ES-I3 (cell line): Measurements from ENCODE around the gene RBPJL.
"Not testable (repeated sequence)": the region's sequence is repeated elsewhere in the genome, so short reads cannot be mapped to it uniquely, and the experiment has no call there.

ENCODE experiments used
- H3K36me3 ChIP-seq: 2 replicates; pipeline ENCODE4 v1.6.1; 2013; ENCODE audit warnings: mild to moderate bottlenecking, low read length, control low read depth, moderate library complexity; ENCODE audit not compliant: insufficient read depth
- H3K4me1 ChIP-seq: 2 replicates; pipeline ENCODE4 v1.6.1; 2013; ENCODE audit warnings: mild to moderate bottlenecking, control low read depth, low read length; ENCODE audit not compliant: insufficient read depth
- H3K9ac ChIP-seq: 2 replicates; pipeline ENCODE4 v1.6.1; 2013; ENCODE audit warnings: low read depth, mild to moderate bottlenecking, low read length, moderate library complexity
- H3K9me3 ChIP-seq: 2 replicates; pipeline ENCODE4 v1.6.1; 2013; ENCODE audit warnings: mild to moderate bottlenecking, low read length, moderate library complexity; ENCODE audit not compliant: control insufficient read depth, insufficient read depth

Gene RBPJL

DNA sequence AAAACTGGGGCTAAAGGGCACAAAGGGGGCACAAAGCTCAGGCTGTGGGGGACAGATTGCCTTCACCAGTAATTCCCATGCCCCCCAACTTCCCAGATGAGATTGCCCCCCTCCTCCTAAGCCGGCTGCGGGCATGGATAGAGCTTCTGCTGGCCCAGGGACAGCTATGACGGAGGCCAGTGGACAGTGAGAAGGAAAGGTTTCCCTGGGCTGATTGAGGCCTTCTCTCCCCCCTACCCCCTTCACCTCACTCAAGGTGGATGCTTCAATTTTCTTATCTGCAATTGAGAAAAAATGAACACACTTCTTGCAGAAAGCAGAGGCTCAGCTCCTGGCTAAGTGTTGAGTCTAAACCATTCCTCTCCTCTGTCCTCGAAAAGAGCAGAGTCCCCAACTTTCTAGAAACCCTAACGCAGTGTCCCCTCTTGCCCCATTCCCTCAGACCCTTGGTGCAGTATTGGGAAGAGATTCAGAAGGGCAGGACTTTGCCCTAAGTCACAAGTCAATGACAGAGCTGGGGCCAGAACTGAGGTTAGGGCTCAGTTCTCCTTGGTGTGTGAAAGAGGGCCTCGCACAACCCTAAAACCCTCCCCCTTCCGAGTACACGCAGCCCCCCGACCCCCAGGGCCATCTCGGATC lies 40.8 kb downstream of the RBPJL start:
- H3K9me3 ChIP-seq, result no peaks in the 10 kb centered on the region
- peak overlapping the region; percentile 83 for H3K9ac ChIP-seq
- H3K4me1 ChIP-seq, result peaks cover 46% of the 10 kb centered on the region
- no peaks in the 10 kb centered on the region for H3K36me3 ChIP-seq

DNA sequence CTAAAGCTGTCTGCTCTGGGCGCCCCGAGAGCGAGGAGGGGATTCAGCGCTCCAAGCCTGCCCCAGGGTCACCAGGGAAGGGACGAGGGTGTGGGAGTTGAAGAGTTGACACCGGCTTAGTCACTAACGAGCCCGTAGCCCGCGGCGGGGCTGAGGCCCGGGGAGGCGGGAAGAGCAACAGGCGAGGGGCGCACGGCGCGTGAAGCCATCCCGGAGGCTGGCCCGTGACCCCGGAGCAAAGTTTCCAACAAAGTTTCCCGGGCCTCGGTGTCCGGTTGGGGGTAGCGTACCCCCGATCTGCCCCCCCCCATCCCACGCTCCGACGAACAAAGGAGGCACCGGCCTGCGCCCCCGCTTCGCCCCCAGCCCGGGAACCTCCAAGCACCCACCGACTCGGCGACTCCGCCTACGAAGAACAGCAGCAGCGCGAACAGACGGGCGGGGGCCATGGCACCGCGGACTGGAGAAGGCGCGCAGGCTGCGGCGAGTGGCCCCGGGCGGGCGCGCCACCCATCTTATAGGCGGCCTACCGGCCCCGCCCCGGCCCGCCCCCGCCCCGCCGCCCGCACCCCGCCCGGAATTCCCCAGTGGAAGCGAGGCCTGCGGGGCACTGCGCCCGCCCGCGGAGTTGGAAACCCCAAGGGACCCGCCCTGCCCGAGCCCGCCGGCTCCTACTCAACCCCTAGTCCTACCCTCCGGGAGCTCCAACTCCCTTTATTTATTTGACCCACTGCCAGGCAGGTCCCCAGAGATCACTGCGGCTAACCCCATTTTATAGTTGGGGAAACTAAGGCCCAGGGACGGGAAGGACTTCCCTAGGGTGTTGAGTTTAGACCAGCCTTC lies 41.5 kb downstream of the RBPJL start, which contains the start of gene SDC4:
Gene SDC4 (minus strand): TSS at position 489 of the 843 bp plus-strand sequence. CDS start 40 bp downstream, at position 449.
- H3K36me3 ChIP-seq, result no peaks in the 10 kb centered on the region
- H3K9me3 ChIP-seq, result no peaks in the 10 kb centered on the region
- peak within 1 kb of the TSS; percentile 83 for H3K9ac ChIP-seq
- H3K4me1 ChIP-seq, result peaks cover 40% of the 10 kb centered on the region

DNA sequence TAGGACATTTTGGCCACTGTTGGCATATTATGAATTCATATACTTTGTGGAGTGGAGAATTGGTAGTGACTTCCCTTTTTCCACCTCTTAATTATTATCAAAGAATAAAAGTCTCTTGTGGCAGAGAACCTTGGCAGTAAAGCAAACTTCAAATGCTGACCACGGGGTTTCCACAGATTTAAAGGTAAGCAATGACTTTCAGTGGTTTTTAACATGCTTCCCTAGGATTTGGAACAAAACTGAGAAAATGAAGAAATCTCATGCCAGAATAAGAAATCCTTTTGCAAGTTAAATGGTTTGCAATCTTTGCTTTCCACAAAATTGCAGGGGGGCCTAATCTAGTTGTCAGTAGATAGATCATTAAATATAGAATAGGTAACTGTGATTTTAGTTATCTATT lies 43.6 kb downstream of the RBPJL start:
- H3K9me3 ChIP-seq, result no peaks in the 10 kb centered on the region
- H3K9ac ChIP-seq, result no peak overlapping the region
- no peaks in the 10 kb centered on the region for H3K36me3 ChIP-seq
- peaks cover 19% of the 10 kb centered on the region for H3K4me1 ChIP-seq

DNA sequence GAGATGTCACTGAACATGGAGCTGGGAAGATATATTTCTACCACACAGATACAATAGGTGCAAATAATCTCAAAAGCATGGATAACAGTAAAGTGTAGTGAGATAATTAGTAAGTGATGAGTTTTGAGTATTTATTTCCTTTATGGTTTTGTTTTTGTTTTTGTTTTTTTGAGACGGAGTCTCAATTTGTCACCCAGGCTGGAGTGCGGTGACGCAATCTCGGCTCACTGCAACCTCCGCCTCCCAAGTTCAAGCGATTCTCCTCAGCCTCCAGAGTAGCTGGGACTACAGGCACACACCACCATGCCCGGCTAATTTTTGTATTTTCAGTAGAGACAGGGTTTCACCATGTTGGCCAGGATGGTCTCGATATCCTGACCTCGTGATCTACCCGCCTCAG lies 44.2 kb downstream of the RBPJL start:
- not testable (repeated sequence) for H3K36me3 ChIP-seq, H3K9me3 ChIP-seq, H3K9ac ChIP-seq
- H3K4me1 ChIP-seq, result peaks cover 14% of the 10 kb centered on the region

DNA sequence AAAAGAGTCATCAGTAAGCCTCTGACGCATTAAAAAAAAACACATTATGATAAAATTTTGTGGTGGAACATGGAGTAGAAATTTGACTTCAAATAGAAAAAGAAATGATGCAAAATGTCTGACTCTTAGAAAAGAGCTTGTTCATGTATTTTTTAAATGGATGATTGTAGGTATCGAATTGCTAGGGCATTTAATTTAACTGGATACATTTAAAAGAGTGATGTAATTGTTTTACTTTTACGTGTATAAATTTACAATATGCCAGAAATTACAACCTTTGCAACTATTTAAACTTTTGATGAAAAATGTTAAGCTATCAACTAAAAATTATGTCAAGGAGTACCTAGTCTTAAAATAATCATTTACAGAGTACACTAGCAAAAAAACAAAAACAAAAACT lies 46.1 kb downstream of the RBPJL start:
- H3K9ac ChIP-seq, result no peak overlapping the region

DNA sequence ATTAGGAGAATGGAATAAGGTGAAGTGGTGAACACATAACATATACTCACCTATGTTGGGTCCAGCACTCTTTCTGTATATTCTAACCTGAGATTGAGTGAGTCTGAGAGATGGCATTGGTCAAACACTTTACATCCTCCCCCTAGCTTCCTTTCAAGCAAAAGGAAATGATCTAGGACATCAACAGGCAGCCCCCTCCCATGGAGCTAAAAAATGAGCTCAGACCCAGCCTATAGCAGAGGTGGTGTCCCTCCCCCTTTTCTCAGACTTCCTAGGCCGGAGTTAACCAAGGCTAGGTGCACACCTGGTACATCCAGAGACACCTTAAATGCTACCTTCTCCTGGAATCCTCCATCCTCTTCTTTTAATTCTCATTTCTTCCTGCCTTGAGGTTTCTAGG lies 47.1 kb downstream of the RBPJL start:
- Histone ChIP-seq H3K4me1 (peaks cover 10% of the 10 kb centered on the region), H3K9ac (no peak overlapping the region), H3K36me3 (no peaks in the 10 kb centered on the region), H3K9me3 (no peaks in the 10 kb centered on the region)

More for the DNA sequence above, 46.1 kb downstream of the RBPJL start:
- Histone ChIP-seq H3K9me3 (no peaks in the 10 kb centered on the region), H3K36me3 (no peaks in the 10 kb centered on the region), H3K4me1 (peaks cover 3% of the 10 kb centered on the region; the same call in 1 of the 2 replicates)

DNA sequence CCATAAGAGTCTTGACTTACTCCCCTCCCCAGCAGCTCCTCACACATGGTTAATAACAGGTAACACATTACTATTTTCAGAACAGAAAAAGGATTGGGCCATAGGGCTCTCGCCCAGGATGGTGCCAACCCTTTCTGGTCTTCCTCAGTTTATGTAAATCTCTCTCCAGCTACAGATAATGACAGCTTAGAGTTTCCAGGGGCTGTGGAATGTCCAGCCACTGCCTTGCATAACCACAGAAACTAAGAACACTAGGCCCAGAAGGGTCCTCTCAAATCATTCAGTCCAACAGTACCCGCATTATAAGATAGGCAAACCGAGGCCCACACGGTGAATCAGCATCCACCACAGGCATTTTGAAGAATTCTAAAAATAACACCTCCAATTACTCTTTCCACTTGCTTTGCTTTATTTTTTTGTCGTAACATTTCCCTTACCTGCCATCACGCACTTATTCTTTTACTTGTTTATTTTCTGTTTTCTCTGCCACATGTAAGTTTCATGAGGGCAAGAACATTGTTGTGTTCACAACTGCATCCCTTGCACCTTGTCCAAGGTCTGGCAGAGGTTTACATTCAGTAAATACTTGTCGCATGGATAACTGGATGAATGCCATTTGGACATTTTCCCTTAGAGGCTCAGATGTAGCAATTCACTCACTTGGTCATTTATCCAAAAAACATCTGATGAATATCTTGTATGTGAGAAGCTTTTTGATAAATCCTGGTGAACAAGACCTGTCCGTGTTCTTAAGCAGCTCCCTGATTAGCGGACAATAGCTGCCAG lies 48.0 kb downstream of the RBPJL start:
- Histone ChIP-seq H3K4me1 (peaks cover 17% of the 10 kb centered on the region), H3K36me3 (no peaks in the 10 kb centered on the region), H3K9me3 (no peaks in the 10 kb centered on the region), H3K9ac (no peak overlapping the region)

DNA sequence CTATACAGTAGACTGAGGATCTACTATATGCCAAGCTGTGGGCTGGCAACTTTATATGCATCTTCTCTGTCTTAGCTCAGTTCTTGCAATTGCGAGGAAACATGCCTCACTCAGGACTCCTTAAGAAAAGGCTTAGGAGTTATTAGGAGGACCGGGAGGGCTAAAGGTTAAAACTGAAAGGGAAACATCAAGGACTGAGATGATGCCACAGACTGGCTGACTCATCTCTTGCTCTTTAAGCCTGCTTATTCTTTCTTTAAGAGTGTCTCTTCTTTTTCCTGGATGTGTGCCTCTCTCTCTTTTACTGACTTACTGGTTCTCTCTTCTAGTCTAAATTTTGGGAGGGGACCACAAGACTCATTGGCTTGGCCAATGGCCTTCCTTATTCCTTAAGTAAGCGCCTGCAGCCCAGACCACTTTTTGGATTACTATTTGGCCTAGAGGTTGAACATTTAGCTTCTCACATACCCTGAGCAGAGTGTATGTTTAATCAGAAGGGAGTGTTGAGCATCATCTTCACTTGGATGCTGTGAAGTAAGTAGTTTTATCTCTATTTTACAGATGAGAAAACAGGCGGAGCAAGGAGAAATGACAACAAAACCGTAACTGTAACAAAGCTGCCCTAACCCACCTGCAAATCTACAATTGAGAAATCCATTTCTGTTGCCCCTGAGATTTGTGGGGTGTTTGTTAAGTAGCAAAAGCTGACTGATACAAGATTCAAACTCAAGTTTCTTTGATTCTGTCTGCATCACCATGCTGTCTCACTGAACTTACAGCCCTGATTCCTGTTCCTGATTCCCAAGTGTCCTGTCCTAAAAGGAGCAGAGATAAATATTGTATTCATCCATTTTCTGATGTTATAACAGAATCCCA lies 48.8 kb downstream of the RBPJL start:
- Histone ChIP-seq H3K9me3 (no peaks in the 10 kb centered on the region), H3K4me1 (peaks cover 23% of the 10 kb centered on the region), H3K9ac (no peak overlapping the region), H3K36me3 (no peaks in the 10 kb centered on the region)

DNA sequence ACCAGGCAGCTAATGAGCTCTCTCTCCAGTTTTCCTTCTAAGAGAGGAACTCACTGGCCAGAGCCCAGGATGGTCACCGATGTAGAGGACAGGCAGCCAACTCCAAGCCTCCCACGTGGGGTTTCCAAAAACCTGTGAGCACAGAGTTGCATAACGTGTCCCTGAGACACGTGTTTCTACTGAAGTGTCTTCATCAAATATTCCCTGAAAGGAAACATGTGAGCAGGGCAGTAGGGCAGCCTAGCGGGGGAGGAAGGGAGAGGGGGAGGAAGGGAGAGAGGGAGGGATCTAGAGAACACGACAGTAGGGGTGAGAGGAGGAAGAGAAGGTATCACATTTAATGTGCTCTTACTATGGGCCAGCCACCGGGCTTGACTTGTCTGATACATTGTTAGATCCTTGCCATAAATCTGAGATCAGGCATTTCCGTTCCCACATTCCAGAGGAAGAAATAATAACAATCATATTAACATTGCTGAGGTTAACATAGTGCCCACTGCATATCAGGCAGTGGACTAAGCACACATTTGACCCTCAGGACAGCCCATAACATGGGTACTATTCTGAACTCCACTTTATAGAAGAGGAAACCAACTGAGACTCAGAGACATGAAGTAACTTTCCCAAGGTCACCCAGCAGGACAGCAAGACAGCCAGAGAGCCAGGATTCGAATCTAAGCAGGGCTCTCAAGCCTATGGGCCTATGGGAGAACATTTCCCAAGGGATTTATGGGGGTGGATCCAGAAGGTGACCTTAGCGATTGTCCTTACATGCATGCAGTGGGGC lies 51.8 kb downstream of the RBPJL start:
- peaks cover 23% of the 10 kb centered on the region for H3K4me1 ChIP-seq
- no peaks in the 10 kb centered on the region for H3K36me3 ChIP-seq
- no peaks in the 10 kb centered on the region for H3K9me3 ChIP-seq
- no peak overlapping the region for H3K9ac ChIP-seq

DNA sequence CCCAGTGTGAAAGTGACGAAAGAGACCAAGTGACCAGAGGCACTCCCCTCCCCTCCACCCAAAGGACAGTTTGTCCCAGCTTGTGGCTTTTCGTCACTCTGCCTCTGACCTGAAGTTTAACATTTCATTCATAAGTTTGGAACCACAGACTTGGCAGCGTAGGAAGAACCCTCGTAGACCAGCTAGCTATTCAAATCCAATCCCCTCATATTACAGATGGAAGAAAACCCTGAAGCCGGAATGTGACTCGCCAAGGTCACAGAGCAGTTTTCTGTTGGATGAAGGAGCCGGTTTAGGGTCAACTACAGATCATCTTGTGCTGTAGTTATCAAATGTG lies 52.4 kb downstream of the RBPJL start:
- Histone ChIP-seq H3K4me1 (peaks cover 27% of the 10 kb centered on the region), H3K9ac (no peak overlapping the region), H3K9me3 (no peaks in the 10 kb centered on the region), H3K36me3 (no peaks in the 10 kb centered on the region)

DNA sequence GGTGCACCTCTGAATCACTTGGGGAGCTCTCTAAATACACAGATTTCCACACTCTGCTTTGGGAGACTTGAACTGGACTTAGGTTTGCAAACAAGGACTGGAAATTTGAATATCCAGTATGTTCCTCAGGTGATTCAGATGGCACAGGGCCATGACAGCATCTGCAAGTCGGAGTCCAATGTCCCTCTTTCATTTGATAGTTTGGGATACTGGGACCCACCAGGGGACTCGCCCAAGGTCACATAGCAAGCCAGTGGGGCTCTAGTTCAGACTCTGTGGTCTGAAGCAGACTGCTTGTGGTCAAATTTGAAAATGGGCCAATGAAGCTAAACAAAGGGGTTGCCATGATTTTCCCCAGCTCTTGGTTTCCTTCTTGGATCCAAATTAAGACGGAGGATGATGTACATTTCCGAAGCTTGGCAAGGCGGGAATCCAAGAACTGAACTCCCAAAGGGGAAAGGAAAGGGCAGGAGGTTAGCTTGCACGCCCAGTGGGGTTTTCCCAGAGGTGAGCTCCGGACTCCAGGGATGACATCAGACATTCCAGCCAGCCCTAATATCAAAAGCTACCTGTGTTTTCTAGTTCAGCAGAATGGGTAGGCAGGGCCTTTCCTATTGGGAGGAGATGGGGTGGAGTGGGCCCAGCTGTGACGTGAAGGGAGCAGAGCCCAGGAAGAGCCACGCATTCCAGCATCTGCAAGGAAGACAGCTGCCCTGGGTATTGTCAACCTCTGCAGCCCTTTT lies 52.9 kb downstream of the RBPJL start:
- Histone ChIP-seq H3K9ac (no peak overlapping the region), H3K36me3 (no peaks in the 10 kb centered on the region), H3K9me3 (no peaks in the 10 kb centered on the region), H3K4me1 (peaks cover 27% of the 10 kb centered on the region)

DNA sequence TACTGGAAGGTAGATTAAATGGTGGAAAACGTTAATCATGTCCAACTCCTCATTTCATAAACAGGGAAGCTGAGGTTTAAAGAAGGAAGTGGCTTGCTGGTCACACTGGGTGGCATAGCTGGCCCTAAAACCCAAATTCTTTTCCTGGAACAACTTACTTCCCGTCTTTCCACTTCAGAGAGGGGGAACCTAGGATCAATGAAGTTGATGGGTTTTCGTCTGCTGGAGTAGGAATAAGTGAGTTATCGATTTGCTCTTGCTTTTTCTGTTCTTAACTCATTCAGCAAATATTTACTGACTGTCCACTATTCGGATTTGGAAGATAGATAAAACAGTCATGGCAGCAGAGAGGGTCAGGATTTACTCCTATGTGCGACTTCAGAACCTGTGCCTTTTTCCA lies 55.2 kb downstream of the RBPJL start:
- Histone ChIP-seq H3K9ac (no peak overlapping the region), H3K4me1 (peaks cover 27% of the 10 kb centered on the region), H3K36me3 (no peaks in the 10 kb centered on the region), H3K9me3 (no peaks in the 10 kb centered on the region)
